Epidermal melanocyte (primary cell): ENCODE data around the gene HIRA.

Source experiments
- DNase-seq: peaks from one replicate; pipeline ENCODE4 v3.0.0; 2011; ENCODE audit warnings: low spot score; ENCODE audit not compliant: insufficient read length

The HIRA gene

GRCh38 chr22:19287076-19287707 lies 144.3 kb downstream of the HIRA start:
- no peak for DNase-seq

- DNase-seq: no peak
Measured at GRCh38 chr22:19285831-19286230, 145.7 kb downstream of the HIRA start.
